ENCODE results near the gene SLC27A2.

Gene SLC27A2

GRCh38 chr15:50176869-50177268 lies 5.1 kb upstream of the SLC27A2 start:
- no peak for TF ChIP-seq CTCF (IDR thresholded peaks at IDR 0.05; ENCODE audit: low read depth, low read length)
- no peak overlapping the region for H3K4me3 ChIP-seq (ENCODE audit: low read depth, low read length)

GRCh38 chr15:50180091-50180490 lies 1.9 kb upstream of the SLC27A2 start:
- no peak overlapping the region for H3K4me3 ChIP-seq (ENCODE audit: low read depth, low read length)
- TF ChIP-seq CTCF (IDR thresholded peaks at IDR 0.05; ENCODE audit: low read depth, low read length), result no peak

GRCh38 chr15:50180582-50180981 lies 1.4 kb upstream of the SLC27A2 start:
- no peak overlapping the region for H3K4me3 ChIP-seq (ENCODE audit: low read depth, low read length)
- TF ChIP-seq CTCF (IDR thresholded peaks at IDR 0.05; ENCODE audit: low read depth, low read length), result no peak

GRCh38 chr15:50181201-50181968 lies 611 bp upstream of the SLC27A2 start:
- no peak for TF ChIP-seq CTCF (IDR thresholded peaks at IDR 0.05; ENCODE audit: low read depth, low read length)
- peak overlapping the region; percentile 52 for H3K4me3 ChIP-seq (ENCODE audit: low read depth, low read length)

GRCh38 chr15:50182219-50183013 lies 420 bp downstream of the SLC27A2 start:
- no peak for TF ChIP-seq CTCF (IDR thresholded peaks at IDR 0.05; ENCODE audit: low read depth, low read length)

GRCh38 chr15:50183112-50183794 lies 1.3 kb downstream of the SLC27A2 start:
- no peak for TF ChIP-seq CTCF (IDR thresholded peaks at IDR 0.05; ENCODE audit: low read depth, low read length)
- no peak overlapping the region for H3K4me3 ChIP-seq (ENCODE audit: low read depth, low read length)

More at GRCh38 chr15:50182219-50183013, 420 bp downstream of the SLC27A2 start:
- H3K4me3 ChIP-seq (ENCODE audit: low read depth, low read length), result peak overlapping the region; percentile 52
